ENCODE data around the gene TCEAL6.

DNA sequence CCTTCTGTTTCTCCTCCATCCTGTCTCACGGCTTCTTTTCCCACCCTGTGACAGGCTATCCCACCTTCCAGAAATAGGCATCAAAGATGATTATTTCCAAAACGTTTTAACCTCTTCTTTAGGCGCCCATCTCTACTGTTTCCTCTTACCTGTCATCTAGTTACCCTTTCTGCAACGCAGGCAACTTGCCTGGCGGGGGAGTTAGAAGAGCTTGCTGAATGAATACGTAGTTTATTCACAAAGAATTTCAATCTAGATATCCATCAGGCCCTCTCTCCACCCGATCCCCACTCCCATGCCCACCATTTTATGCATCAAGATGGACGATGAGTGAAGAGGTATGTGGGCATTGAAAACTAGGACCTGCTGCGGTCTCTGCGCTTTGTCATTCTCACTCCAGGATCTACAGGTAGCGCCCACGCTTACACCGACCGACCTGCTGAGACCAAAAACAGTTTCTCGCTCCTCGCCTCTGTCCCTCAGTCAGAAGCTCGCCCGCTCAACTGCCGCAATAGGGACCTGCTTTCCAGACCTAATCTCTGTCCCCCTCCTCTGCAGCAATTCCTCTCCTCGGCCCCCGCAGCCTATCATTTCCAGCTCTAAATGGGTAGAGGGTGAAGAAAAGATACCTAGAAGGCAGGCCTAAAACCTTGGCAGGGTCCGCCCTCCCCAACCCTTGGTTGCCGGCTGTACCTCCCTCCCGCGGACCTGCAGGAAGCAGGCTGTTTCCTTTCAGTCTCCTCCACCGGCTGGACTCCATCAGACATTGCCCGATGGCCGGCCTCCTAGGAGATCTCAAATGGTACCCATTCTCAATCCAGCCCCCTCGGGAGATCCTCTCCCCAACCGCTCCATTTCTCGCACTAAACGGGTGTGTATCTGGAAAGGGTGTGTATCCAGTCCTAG lies 12.9 kb upstream of the TCEAL6 start:
- TF ChIP-seq L3MBTL2 (conservative IDR thresholded peaks at IDR 0.05), result no peak
- no peak for TF ChIP-seq FOXM1 (IDR thresholded peaks at IDR 0.05; ENCODE audit: borderline replicate concordance)
- TF ChIP-seq FOXK2 (IDR thresholded peaks at IDR 0.05), result no peak
- TF ChIP-seq BHLHE40 (IDR thresholded peaks at IDR 0.05; ENCODE audit: borderline replicate concordance), result no peak

All from HEK293T (cell line).